Mucosa of stomach (tissue), 1 donor: ENCODE data around the gene ADAMTS20.
"Not testable (repeated sequence)": the region's sequence is repeated elsewhere in the genome, so short reads cannot be mapped to it uniquely, and the experiment has no call there.

Source experiments
- H3K27me3 ChIP-seq: one replicate; pipeline ENCODE4 v1.7.0; 2013; ENCODE audit warnings: mild to moderate bottlenecking, low read length; ENCODE audit not compliant: control insufficient read depth, insufficient read depth
- H3K36me3 ChIP-seq: one replicate; pipeline ENCODE4 v1.7.0; 2013; ENCODE audit warnings: low read length; ENCODE audit not compliant: control insufficient read depth, insufficient read depth
- H3K4me1 ChIP-seq: one replicate; pipeline ENCODE4 v1.7.0; 2013; ENCODE audit warnings: mild to moderate bottlenecking, low read length; ENCODE audit not compliant: control insufficient read depth, insufficient read depth
- H3K4me3 ChIP-seq: one replicate; pipeline ENCODE4 v1.7.0; 2013; ENCODE audit warnings: low read length
- H3K9ac ChIP-seq: one replicate; pipeline ENCODE4 v1.7.0; 2013; ENCODE audit warnings: mild to moderate bottlenecking, low read length, moderate library complexity
- H3K9me3 ChIP-seq: one replicate; pipeline ENCODE4 v1.7.0; 2013; ENCODE audit warnings: mild to moderate bottlenecking, low read length, moderate library complexity; ENCODE audit not compliant: control insufficient read depth
- donor health status: Pancreatic carcinoma.

ADAMTS20 gene

GRCh38 chr12:43556057-43556456 is 4.1 kb upstream of the ADAMTS20 start:
- H3K4me1 ChIP-seq: no peaks in the 10 kb centered on the region
- no peak overlapping the region for H3K9ac ChIP-seq
- H3K9me3 ChIP-seq: no peaks in the 10 kb centered on the region
- H3K4me3 ChIP-seq: no peak overlapping the region
- peaks cover 15% of the 10 kb centered on the region for H3K27me3 ChIP-seq
- no peaks in the 10 kb centered on the region for H3K36me3 ChIP-seq

- no peaks in the 10 kb centered on the region for H3K36me3 ChIP-seq
- H3K9ac ChIP-seq: no peak overlapping the region
- H3K4me3 ChIP-seq: no peak overlapping the region
- H3K27me3 ChIP-seq: peaks cover 24% of the 10 kb centered on the region
- H3K9me3 ChIP-seq: no peaks in the 10 kb centered on the region
- no peaks in the 10 kb centered on the region for H3K4me1 ChIP-seq
Measured at GRCh38 chr12:43551279-43551970, 578 bp downstream of the ADAMTS20 start.

- H3K36me3 ChIP-seq: no peaks in the 10 kb centered on the region
- H3K27me3 ChIP-seq: peaks cover 24% of the 10 kb centered on the region
- H3K4me3 ChIP-seq: no peak overlapping the region
- H3K4me1 ChIP-seq: no peaks in the 10 kb centered on the region
- H3K9me3 ChIP-seq: no peaks in the 10 kb centered on the region
- H3K9ac ChIP-seq: no peak overlapping the region
Measured at GRCh38 chr12:43550831-43551271, 1.2 kb downstream of the ADAMTS20 start.

- no peak overlapping the region for H3K4me3 ChIP-seq
- no peaks in the 10 kb centered on the region for H3K36me3 ChIP-seq
- H3K9me3 ChIP-seq: no peaks in the 10 kb centered on the region
- no peaks in the 10 kb centered on the region for H3K27me3 ChIP-seq
- H3K9ac ChIP-seq: no peak overlapping the region
- no peaks in the 10 kb centered on the region for H3K4me1 ChIP-seq
Measured at GRCh38 chr12:43544703-43545102, 7.3 kb downstream of the ADAMTS20 start.

- no peaks in the 10 kb centered on the region for H3K4me1 ChIP-seq
Measured at GRCh38 chr12:43540470-43540869, 11.5 kb downstream of the ADAMTS20 start.

GRCh38 chr12:43537675-43538074 is 14.3 kb downstream of the ADAMTS20 start:
- H3K36me3 ChIP-seq, H3K4me1 ChIP-seq, H3K27me3 ChIP-seq, H3K4me3 ChIP-seq, H3K9ac ChIP-seq, H3K9me3 ChIP-seq: not testable (repeated sequence)

More at GRCh38 chr12:43540470-43540869, 11.5 kb downstream of the ADAMTS20 start:
- Histone ChIP-seq H3K9ac (no peak overlapping the region), H3K4me3 (no peak overlapping the region), H3K9me3 (no peaks in the 10 kb centered on the region), H3K27me3 (no peaks in the 10 kb centered on the region), H3K36me3 (no peaks in the 10 kb centered on the region)

- Histone ChIP-seq H3K4me3 (no peak overlapping the region), H3K9ac (no peak overlapping the region), H3K9me3 (no peaks in the 10 kb centered on the region), H3K4me1 (no peaks in the 10 kb centered on the region), H3K27me3 (no peaks in the 10 kb centered on the region), H3K36me3 (no peaks in the 10 kb centered on the region)
Measured at GRCh38 chr12:43516045-43516444, 36.0 kb downstream of the ADAMTS20 start.

GRCh38 chr12:43501703-43502102 is 50.3 kb downstream of the ADAMTS20 start:
- Histone ChIP-seq H3K9me3 (no peaks in the 10 kb centered on the region), H3K4me3 (no peak overlapping the region), H3K4me1 (no peaks in the 10 kb centered on the region), H3K36me3 (no peaks in the 10 kb centered on the region), H3K27me3 (no peaks in the 10 kb centered on the region), H3K9ac (no peak overlapping the region)

- Histone ChIP-seq H3K9me3 (no peaks in the 10 kb centered on the region), H3K4me3 (no peak overlapping the region), H3K4me1 (no peaks in the 10 kb centered on the region), H3K36me3 (no peaks in the 10 kb centered on the region), H3K27me3 (no peaks in the 10 kb centered on the region), H3K9ac (no peak overlapping the region)
Measured at GRCh38 chr12:43493261-43493797, 58.7 kb downstream of the ADAMTS20 start.

- Histone ChIP-seq H3K36me3 (no peaks in the 10 kb centered on the region), H3K27me3 (no peaks in the 10 kb centered on the region), H3K9ac (no peak overlapping the region), H3K4me3 (no peak overlapping the region), H3K4me1 (no peaks in the 10 kb centered on the region), H3K9me3 (no peaks in the 10 kb centered on the region)
Measured at GRCh38 chr12:43482311-43483085, 69.5 kb downstream of the ADAMTS20 start.

- no peaks in the 10 kb centered on the region for H3K36me3 ChIP-seq
- no peak overlapping the region for H3K4me3 ChIP-seq
- no peaks in the 10 kb centered on the region for H3K4me1 ChIP-seq
- no peak overlapping the region for H3K9ac ChIP-seq
- H3K9me3 ChIP-seq: no peaks in the 10 kb centered on the region
- H3K27me3 ChIP-seq: no peaks in the 10 kb centered on the region
Measured at GRCh38 chr12:43480591-43480990, 71.4 kb downstream of the ADAMTS20 start.

- H3K27me3 ChIP-seq: no peaks in the 10 kb centered on the region
- H3K4me1 ChIP-seq: no peaks in the 10 kb centered on the region
- H3K36me3 ChIP-seq: no peaks in the 10 kb centered on the region
- no peak overlapping the region for H3K4me3 ChIP-seq
- no peak overlapping the region for H3K9ac ChIP-seq
- no peaks in the 10 kb centered on the region for H3K9me3 ChIP-seq
Measured at GRCh38 chr12:43462741-43463140, 89.3 kb downstream of the ADAMTS20 start.
